OCI-LY3 (cell line): ENCODE data around the gene TNFRSF4.
"Not testable (repeated sequence)": the region's sequence is repeated elsewhere in the genome, so short reads cannot be mapped to it uniquely, and the experiment has no call there.

Experiments used
- H2AFZ ChIP-seq: fragments of 200-600, 300-600 bp; shearing (Covaris generic); 2 replicates; pipeline ENCODE4 v1.6.0; 2014; ENCODE audit warnings: antibody characterized with exemption, low read depth, low read length
- H3K27ac ChIP-seq: fragments of 200-600, 300-600 bp; sonication (generic); 2 replicates; pipeline ENCODE4 v1.5.1; 2014; ENCODE audit warnings: mild to moderate bottlenecking, low read length, moderate library complexity, mixed read lengths
- H3K27me3 ChIP-seq: fragments of 200-600, 300-600 bp; sonication (generic); 2 replicates; pipeline ENCODE4 v1.6.1; 2014; ENCODE audit warnings: low read depth, low read length, mixed read lengths
- H3K36me3 ChIP-seq: fragments of 200-600, 300-600 bp; sonication (generic); replicated peaks from 2 replicates; pipeline ENCODE3; 2014; ENCODE audit warnings: low read depth, low read length, mixed read lengths
- H3K4me1 ChIP-seq: fragments of 300-600, 200-600 bp; sonication (generic); 2 replicates; pipeline ENCODE4 v1.6.1; 2014; ENCODE audit warnings: low read length, mixed read lengths
- H3K4me2 ChIP-seq: fragments of 200-600, 300-600 bp; sonication (generic); 2 replicates; pipeline ENCODE4 v1.6.1; 2014; ENCODE audit warnings: low read length, mixed read lengths
- H3K4me3 ChIP-seq: fragments of 300-600, 200-600 bp; sonication (generic); 2 replicates; pipeline ENCODE4 v1.5.1; 2014; ENCODE audit warnings: antibody characterized with exemption, mild to moderate bottlenecking, low read length, moderate library complexity
- H3K79me2 ChIP-seq: fragments of 300-600, 200-600 bp; shearing (Covaris generic); 2 replicates; pipeline ENCODE4 v1.6.1; 2014; ENCODE audit warnings: mild to moderate bottlenecking, low read length, mixed read lengths
- H3K9ac ChIP-seq: fragments of 300-600, 200-600 bp; shearing (Covaris generic); 2 replicates; pipeline ENCODE4 v1.6.0; 2014; ENCODE audit warnings: mild to moderate bottlenecking, low read length, moderate library complexity
- H3K9me3 ChIP-seq: fragments of 200-600, 300-600 bp; shearing (Covaris generic); 2 replicates; pipeline ENCODE4 v1.6.1; 2014; ENCODE audit warnings: low read length, mixed read lengths; ENCODE audit not compliant: insufficient read depth
- H4K20me1 ChIP-seq: fragments of 200-600, 300-600 bp; sonication (generic); 2 replicates; pipeline ENCODE4 v1.6.1; 2016; ENCODE audit warnings: low read length, mixed read lengths; ENCODE audit not compliant: insufficient read depth
- EZH2phosphoT487 ChIP-seq: fragments of 200-600 bp; shearing (Covaris generic); IDR thresholded peaks from 2 replicates; pipeline ENCODE4 v1.6.1; 2018; ENCODE audit warnings: antibody characterized with exemption, mixed run types, low read depth
- TF ChIP-seq, protein P1 (sequence below): fragments of 200-600, 300-600 bp; sonication (generic); IDR thresholded peaks from 2 replicates; pipeline ENCODE4 v1.5.1; 2014; ENCODE audit warnings: antibody characterized with exemption, low read length, low read depth

The TNFRSF4 gene

GRCh38 chr1:1178794-1179331 is 35.1 kb downstream of the TNFRSF4 start:
- no peak overlapping the region for H3K9ac ChIP-seq
- H3K4me2 ChIP-seq = no peak overlapping the region
- H4K20me1 ChIP-seq = no peaks in the 10 kb centered on the region
- no peaks in the 10 kb centered on the region for H3K79me2 ChIP-seq
- H3K4me3 ChIP-seq = no peak overlapping the region
- no peaks in the 10 kb centered on the region for H3K36me3 ChIP-seq
- TF ChIP-seq, protein P1, sequence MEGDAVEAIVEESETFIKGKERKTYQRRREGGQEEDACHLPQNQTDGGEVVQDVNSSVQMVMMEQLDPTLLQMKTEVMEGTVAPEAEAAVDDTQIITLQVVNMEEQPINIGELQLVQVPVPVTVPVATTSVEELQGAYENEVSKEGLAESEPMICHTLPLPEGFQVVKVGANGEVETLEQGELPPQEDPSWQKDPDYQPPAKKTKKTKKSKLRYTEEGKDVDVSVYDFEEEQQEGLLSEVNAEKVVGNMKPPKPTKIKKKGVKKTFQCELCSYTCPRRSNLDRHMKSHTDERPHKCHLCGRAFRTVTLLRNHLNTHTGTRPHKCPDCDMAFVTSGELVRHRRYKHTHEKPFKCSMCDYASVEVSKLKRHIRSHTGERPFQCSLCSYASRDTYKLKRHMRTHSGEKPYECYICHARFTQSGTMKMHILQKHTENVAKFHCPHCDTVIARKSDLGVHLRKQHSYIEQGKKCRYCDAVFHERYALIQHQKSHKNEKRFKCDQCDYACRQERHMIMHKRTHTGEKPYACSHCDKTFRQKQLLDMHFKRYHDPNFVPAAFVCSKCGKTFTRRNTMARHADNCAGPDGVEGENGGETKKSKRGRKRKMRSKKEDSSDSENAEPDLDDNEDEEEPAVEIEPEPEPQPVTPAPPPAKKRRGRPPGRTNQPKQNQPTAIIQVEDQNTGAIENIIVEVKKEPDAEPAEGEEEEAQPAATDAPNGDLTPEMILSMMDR = no peak
- no peak for TF ChIP-seq EZH2phosphoT487
- no peaks in the 10 kb centered on the region for H3K27me3 ChIP-seq
- H3K4me1 ChIP-seq = no peaks in the 10 kb centered on the region
- H3K9me3 ChIP-seq = no peaks in the 10 kb centered on the region
- no peak overlapping the region for H2AFZ ChIP-seq
- no peak overlapping the region for H3K27ac ChIP-seq

DNA sequence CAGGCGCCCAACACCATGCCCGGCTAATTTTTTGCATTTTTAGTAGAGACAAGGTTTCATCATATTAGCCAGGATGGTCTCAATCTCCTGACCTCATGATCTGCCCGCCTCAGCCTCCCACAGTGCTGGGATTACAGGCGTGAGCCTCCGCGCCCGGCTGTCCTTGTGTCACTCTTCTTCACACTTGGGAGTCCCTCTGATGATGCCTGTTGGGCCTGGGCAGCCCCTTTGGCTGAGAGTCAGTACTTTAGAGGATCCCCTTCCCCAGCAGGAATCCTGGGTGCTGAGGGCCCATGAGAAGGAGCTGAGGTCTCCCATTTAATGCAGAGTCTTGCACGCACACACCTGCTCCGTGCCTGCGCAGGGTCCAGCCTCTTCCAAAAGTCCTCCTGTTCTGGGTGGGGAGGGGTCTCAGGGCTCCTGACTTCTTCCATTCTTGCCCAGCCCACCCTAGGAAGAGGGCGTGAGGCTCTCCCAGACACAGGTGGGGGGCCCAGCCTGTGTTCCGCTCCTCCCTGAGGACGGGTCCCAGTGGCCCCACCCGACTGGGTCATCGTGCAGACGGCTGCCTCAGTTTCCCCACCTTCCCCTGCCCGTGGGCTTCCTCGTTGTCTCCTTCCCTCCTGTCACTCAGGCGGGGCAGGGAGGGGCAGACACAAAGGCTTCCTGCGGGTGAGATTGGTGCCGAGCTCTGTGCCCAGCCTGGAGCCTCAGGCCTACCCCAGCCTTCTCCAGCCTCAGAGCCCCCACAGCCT is 36.3 kb downstream of the TNFRSF4 start:
- no peaks in the 10 kb centered on the region for H3K79me2 ChIP-seq
- H3K4me2 ChIP-seq = no peak overlapping the region
- H3K9ac ChIP-seq = no peak overlapping the region

DNA sequence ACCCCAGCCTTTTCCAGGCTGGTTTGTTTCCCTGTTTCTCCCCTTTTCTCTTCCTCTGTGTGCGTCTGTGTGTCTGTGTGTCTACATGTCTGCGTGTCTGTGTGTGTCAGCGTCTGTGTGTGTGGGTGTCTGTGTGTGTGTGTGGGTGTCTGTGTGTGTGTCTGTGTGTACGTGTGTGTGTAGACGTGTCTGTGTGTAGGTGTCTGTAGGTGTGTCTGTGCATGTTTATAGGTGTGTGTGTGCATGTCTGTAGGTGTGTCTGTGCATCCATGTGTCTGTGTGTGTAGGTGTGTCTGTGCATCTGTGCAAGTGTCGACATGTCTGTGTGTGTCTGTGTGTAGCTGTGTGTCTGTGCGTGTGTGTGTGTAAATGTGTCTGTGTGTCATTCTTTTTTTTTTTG is 37.0 kb downstream of the TNFRSF4 start:
- no peaks in the 10 kb centered on the region for H3K27me3 ChIP-seq
- H3K79me2 ChIP-seq = no peaks in the 10 kb centered on the region
- no peak for TF ChIP-seq EZH2phosphoT487
- TF ChIP-seq, protein P1 = no peak
- H3K27ac ChIP-seq = no peak overlapping the region
- H3K4me3 ChIP-seq = no peak overlapping the region
- H3K9me3 ChIP-seq = no peaks in the 10 kb centered on the region
- no peak overlapping the region for H3K4me2 ChIP-seq
- H3K36me3 ChIP-seq = no peaks in the 10 kb centered on the region
- H4K20me1 ChIP-seq = no peaks in the 10 kb centered on the region
- no peak overlapping the region for H2AFZ ChIP-seq
- no peak overlapping the region for H3K9ac ChIP-seq
- peaks cover 6% of the 10 kb centered on the region for H3K4me1 ChIP-seq

More for the DNA sequence above, 36.3 kb downstream of the TNFRSF4 start:
- H4K20me1 ChIP-seq = no peaks in the 10 kb centered on the region
- H3K4me1 ChIP-seq = no peaks in the 10 kb centered on the region; the same call in 1 of the 2 replicates
- no peaks in the 10 kb centered on the region for H3K36me3 ChIP-seq
- TF ChIP-seq, protein P1 = no peak
- TF ChIP-seq EZH2phosphoT487 = no peak
- H3K27me3 ChIP-seq = no peaks in the 10 kb centered on the region
- no peaks in the 10 kb centered on the region for H3K9me3 ChIP-seq
- no peak overlapping the region for H2AFZ ChIP-seq
- H3K4me3 ChIP-seq = no peak overlapping the region
- no peak overlapping the region for H3K27ac ChIP-seq

DNA sequence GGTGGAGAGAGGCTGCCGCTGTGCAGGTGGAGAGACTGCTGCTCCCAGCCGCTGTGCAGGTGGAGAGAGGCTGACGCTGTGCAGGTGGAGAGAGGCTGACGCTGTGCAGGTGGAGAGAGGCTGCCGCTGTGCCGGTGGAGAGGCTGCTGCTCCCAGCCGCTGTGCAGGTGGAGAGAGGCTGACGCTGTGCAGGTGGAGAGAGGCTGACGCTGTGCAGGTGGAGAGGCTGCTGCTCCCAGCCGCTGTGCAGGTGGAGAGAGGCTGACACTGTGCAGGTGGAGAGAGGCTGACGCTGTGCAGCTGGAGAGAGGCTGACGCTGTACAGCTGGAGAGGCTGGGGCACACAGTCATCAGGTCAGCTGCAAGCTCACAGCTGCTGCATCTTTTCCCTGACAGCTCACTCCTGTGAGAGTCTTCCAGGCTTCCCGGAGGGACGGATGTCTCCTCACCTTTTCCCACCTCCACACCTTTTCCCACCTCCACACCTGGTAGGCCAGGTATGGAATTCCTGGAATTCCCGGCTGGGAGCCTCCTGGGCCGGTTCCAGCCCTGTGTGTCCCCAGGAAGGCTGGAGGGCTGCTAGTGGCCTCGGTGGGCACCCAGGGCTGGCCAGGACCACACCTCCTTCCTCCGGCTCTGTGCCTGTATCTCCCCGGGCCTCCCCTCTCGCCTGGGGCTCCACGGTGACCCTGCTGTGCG is 37.7 kb downstream of the TNFRSF4 start:
- H3K27ac ChIP-seq, H3K9ac ChIP-seq, H3K9me3 ChIP-seq, H3K27me3 ChIP-seq, H3K4me3 ChIP-seq, H3K4me2 ChIP-seq, H3K79me2 ChIP-seq, H4K20me1 ChIP-seq, H3K36me3 ChIP-seq, H2AFZ ChIP-seq: not testable (repeated sequence)
- H3K4me1 ChIP-seq = peaks cover 12% of the 10 kb centered on the region
